Heart right ventricle (tissue), 16 donors: ENCODE measurements around the gene SLC8A1. TPM values are rescaled to one million over a fixed set of nuclear protein-coding genes. Genes with fewer than 3 reads are reported as not detected.

ENCODE experiments used
- ATAC-seq, 8 donors: fragments of 200-7000 bp; cut with Tn5 transposase; one replicate each; pipeline ENCODE4 v1.9.1; 2020; ENCODE audit warnings: mild to moderate bottlenecking in 8 of 8, moderate library complexity in 8 of 8, moderate number of reproducible peaks in 1 of 8
- DNase-seq, 2 donors: peaks; one replicate each; pipeline ENCODE4 v3.0.0-alpha.2; 2020
- H3K27ac ChIP-seq, 10 donors: fragments of 200-600 bp; sonication (generic) in 2 of 10; one replicate each; pipeline versions ENCODE4 v1.5.0 to v1.8.0; 2020 to 2022; ENCODE audit warnings: mild to moderate bottlenecking in 3 of 10
- H3K27me3 ChIP-seq, 7 donors: fragments of 200-600 bp; one replicate each; pipeline ENCODE4 v1.8.0; 2021 to 2022; ENCODE audit warnings: mild to moderate bottlenecking in 2 of 7
- H3K36me3 ChIP-seq, 9 donors: fragments of 200-600 bp; sonication (generic) in 1 of 9; one replicate each; pipeline versions ENCODE4 v1.5.0 to v1.8.0; 2020 to 2022; ENCODE audit warnings: mild to moderate bottlenecking in 2 of 9
- H3K4me1 ChIP-seq, 9 donors: fragments of 200-600 bp; sonication (generic) in 1 of 9; one replicate each; pipeline versions ENCODE4 v1.5.0 to v1.8.0; 2020 to 2022; ENCODE audit warnings: mild to moderate bottlenecking in 4 of 9
- H3K4me3 ChIP-seq, 10 donors: fragments of 200-600 bp; sonication (generic) in 2 of 10; one replicate each; pipeline versions ENCODE4 v1.5.0 to v1.8.0; 2020 to 2022; ENCODE audit warnings: mild to moderate bottlenecking in 7 of 10, moderate library complexity in 2 of 10
- H3K9me3 ChIP-seq, 11 donors: fragments of 200-600 bp in 10 of 11; sonication (generic) in 2 of 11; one replicate each; pipeline versions ENCODE4 v1.5.0 to v1.8.0; 2013 to 2022; ENCODE audit warnings: mild to moderate bottlenecking in 2 of 11, control low read depth in 1 of 11, moderate library complexity in 1 of 11
- WGBS, 2 donors: extraction: QIAGEN DNeasy Blood & Tissue Kit; methylation state at CpG; one replicate each; pipeline ENCODE4 v1.1.7; 2013; ENCODE audit warnings: inconsistent platforms in 1 of 2; 5-methylcytosine and 5-hydroxymethylcytosine counted together
- intact Hi-C, 10 donors: fragments of 100-400 bp; cut with DNase I; formaldehyde crosslinking; loops; one replicate each; pipeline versions ENCODE4 v1.11.1 to v1.14.2; 2022
- polyA plus RNA-seq, 2 donors: library from polyadenylated mRNA; stranded (reverse); fragments of 200-250 nt; gene quantifications; one replicate each; pipeline ENCODE4 v1.2.3, GENCODE V29; 2013
- total RNA-seq, 10 donors: library from RNA; stranded (reverse); fragmentation: NEBNext Ultra II Directional in 3 of 10; extraction: Animal tissue kit (Norgen Biotek cat#: 25700) in 3 of 10; gene quantifications; one replicate each; pipeline versions ENCODE4 v1.2.1 to v1.2.4, GENCODE V29; 2021 to 2023
- TF ChIP-seq, protein P1 (sequence below), 9 donors: fragments of 200-600 bp; sonication (generic) in 2 of 9; IDR thresholded peaks; one replicate each; pipeline versions ENCODE4 v1.5.0 to v1.8.0; 2021 to 2022; ENCODE audit warnings: antibody characterized with exemption in 9 of 9, mild to moderate bottlenecking in 5 of 9, moderate library complexity in 1 of 9
- donor health status: Arrhythmogenic right ventricular cardiomyopathy.
- donor health status: ischemic (EF 13 %, LVEDD 7.1; RV severe dilation, severe dysfunction).
- donor health status: healthy with polysubstance abuse.
- donor health status: DM: no; HTN: yes; CAD: no.
- donor health status: DM: no; HTN: no; CAD: no.
- donor health status: ischemic (EF 25% LVEDD 6.9; RV normal size, moderate dysfunction).
- donor health status: ischemic (EF 25% LVEDD 5.7; RV mildly dilated, moderate dysfunction).
- donor health status: healthy.
- donor health status: DM: yes; HTN: yes; CAD: no.
- donor health status: Ischemic cardiomyopathy.
- donor health status: ischemic (EF 35%, LVEDD 5.7; RV mildly dilated, moderate dysfunction).
- donor health status: nonischemic (EF 11% LVEDD 7.7; RV severe dilation, severe dysfunction).
- donor health status: DM: yes; HTN: yes; CAD: no.
- donor health status: PGD.
- donor health status: ischemic (EF 29% LVEDD 5.4; RV normal size, mild dysfunction).
- donor health status: nonischemic (EF 23%, LVEDD 6.1; RV moderate dilation, normal function).

SLC8A1 gene
- total and polyA plus RNA-seq, 12 donors: 11.1 to 1,497 (median 1,067) TPM

DNA sequence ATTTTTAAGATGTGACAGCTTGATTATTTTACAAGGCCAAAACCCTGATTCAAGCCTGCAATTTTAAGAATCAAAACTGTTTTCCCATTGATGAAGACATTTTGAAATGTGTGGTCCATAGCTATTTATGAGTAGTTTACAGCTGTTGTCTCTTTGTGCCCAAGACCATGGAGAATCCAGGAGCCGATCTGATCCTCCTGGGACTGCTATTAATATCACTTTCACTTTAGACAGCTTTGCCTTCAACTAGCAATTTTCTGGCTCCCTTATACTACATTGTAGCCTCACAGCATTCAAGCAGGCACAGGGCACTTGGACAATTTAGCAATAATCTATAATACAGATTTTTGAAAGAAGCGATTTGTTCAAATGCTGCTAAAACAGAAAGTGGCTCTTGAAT is 172.9 kb downstream of the SLC8A1 start:
- Histone ChIP-seq H3K4me3 (peak overlapping the region in 4 of 10 donors; percentile 2 to 25 (median 20)), H3K4me1 (peaks cover 12 to 94% (median 65%) of the 10 kb centered on the region in 9 donors), H3K27me3 (no peaks in the 10 kb centered on the region), H3K27ac (peak overlapping the region in 5 of 10 donors; percentile 15 to 77 (median 64)), H3K36me3 (no peaks in the 10 kb centered on the region), H3K9me3 (no peaks in the 10 kb centered on the region)
- no peak for DNase-seq
- intact Hi-C loops: no loop called here
- 28 to 39% methylated on average over 2 of the region's 2 CpGs for WGBS, 2 donors
- ATAC-seq: peak in 5 of 8 donors; percentile 32 to 61 (median 38)
- TF ChIP-seq, protein P1, sequence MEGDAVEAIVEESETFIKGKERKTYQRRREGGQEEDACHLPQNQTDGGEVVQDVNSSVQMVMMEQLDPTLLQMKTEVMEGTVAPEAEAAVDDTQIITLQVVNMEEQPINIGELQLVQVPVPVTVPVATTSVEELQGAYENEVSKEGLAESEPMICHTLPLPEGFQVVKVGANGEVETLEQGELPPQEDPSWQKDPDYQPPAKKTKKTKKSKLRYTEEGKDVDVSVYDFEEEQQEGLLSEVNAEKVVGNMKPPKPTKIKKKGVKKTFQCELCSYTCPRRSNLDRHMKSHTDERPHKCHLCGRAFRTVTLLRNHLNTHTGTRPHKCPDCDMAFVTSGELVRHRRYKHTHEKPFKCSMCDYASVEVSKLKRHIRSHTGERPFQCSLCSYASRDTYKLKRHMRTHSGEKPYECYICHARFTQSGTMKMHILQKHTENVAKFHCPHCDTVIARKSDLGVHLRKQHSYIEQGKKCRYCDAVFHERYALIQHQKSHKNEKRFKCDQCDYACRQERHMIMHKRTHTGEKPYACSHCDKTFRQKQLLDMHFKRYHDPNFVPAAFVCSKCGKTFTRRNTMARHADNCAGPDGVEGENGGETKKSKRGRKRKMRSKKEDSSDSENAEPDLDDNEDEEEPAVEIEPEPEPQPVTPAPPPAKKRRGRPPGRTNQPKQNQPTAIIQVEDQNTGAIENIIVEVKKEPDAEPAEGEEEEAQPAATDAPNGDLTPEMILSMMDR (IDR thresholded peaks at IDR 0.05): no peak

DNA sequence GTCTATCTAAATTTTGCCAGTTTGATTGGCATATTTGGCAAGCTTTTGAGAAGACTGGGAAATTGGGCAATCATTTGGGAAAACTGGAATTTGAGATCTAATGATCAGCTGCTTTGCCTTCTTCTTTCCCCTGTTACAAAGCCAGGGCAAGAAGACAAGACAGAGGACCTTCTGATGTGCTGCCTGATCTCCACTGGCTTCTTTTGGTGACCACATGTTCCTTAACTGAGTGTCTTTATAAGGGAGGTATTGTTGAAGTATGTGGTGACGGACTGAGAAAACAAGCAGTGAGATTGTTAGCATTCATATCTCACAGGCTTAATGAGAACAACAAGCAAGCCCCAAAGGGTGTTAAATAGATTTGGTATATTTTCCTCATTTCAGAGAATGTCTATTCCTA is 175.8 kb downstream of the SLC8A1 start:
- Histone ChIP-seq H3K4me3 (no peak overlapping the region), H3K4me1 (peaks cover 5 to 88% (median 58%) of the 10 kb centered on the region in 9 donors), H3K9me3 (no peaks in the 10 kb centered on the region), H3K27me3 (no peaks in the 10 kb centered on the region), H3K36me3 (no peaks in the 10 kb centered on the region), H3K27ac (peak overlapping the region in 3 of 10 donors; percentile 6 to 49 (median 13))
- no peak for DNase-seq
- no peak for ATAC-seq
- intact Hi-C loops: no loop called here
- TF ChIP-seq, protein P1 (IDR thresholded peaks at IDR 0.05): no peak
- 41 to 57% methylated on average over 1 of the region's 1 CpG for WGBS, 2 donors

DNA sequence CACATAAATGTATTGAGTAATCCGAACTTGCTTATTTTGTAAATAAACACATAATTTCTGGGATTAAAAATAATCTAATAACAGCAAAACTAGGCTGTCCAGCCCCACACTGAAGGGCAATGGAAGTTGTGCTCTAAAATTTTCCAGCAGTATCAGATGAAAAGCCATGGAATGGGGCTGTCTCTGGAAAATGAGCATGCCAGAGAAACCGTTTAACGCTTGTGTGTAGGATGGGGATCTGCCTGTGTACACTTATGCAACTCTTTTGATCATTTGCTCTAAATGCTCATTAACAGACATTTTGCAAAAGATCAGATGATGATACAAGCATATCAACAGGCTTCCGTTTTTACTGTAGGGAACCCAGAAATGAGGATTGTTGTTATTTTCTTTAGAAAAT is 177.6 kb downstream of the SLC8A1 start:
- no peaks in the 10 kb centered on the region for H3K36me3 ChIP-seq
- H3K9me3 ChIP-seq: no peaks in the 10 kb centered on the region
- TF ChIP-seq, protein P1 (IDR thresholded peaks at IDR 0.05): no peak
- no peaks in the 10 kb centered on the region for H3K27me3 ChIP-seq
- WGBS, 2 donors: 59 to 65% methylated on average over 4 of the region's 4 CpGs
- DNase-seq (no peak), ATAC-seq (no peak)
- H3K4me1 ChIP-seq: peaks cover 3 to 81% (median 40%) of the 10 kb centered on the region in 9 donors
- peak overlapping the region in 3 of 10 donors; percentile 35 to 48 (median 36) for H3K27ac ChIP-seq
- intact Hi-C loops: no loop called here
- no peak overlapping the region for H3K4me3 ChIP-seq

DNA sequence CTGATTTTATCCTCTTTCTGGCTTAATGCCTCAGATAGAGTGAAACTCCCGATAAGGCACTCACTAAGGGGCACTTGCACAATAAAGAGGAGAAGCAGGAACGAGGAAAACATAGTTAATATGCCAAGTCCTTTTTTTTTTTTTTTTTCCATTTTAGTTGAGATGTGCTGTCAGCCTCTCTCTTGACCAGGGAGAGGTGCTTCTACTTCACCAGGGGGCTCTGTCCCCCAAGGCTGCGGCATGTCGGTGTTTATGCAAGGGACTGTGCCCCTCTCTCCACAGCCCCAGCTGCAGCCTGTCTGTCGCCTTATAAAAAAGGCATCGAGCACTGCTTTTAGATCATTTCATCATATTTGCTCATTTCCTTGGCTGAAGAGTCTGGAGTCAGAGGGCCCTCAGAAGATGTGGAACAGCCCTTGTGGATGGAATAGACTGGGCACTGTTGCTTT is 178.1 kb downstream of the SLC8A1 start:
- DNase-seq (no peak), ATAC-seq (peak in 7 of 8 donors; percentile 8 to 74 (median 29))
- Histone ChIP-seq H3K27me3 (no peaks in the 10 kb centered on the region), H3K36me3 (no peaks in the 10 kb centered on the region), H3K9me3 (no peaks in the 10 kb centered on the region), H3K27ac (peak overlapping the region in 6 of 10 donors; percentile 15 to 54 (median 36)), H3K4me1 (peaks cover 3 to 79% (median 35%) of the 10 kb centered on the region in 9 donors), H3K4me3 (no peak overlapping the region)
- TF ChIP-seq, protein P1 (IDR thresholded peaks at IDR 0.05): no peak
- intact Hi-C loops: no loop called here
- WGBS, 2 donors: 41 to 45% methylated on average over 6 of the region's 6 CpGs
